ENCODE data around the gene SEC24C. TPM values are rescaled to one million over a fixed set of nuclear protein-coding genes. Genes with fewer than 3 reads are reported as not detected.

The SEC24C gene
- total and polyA plus RNA-seq, 7 donors: 28.8 to 60.5 (median 52.3) TPM

DNA sequence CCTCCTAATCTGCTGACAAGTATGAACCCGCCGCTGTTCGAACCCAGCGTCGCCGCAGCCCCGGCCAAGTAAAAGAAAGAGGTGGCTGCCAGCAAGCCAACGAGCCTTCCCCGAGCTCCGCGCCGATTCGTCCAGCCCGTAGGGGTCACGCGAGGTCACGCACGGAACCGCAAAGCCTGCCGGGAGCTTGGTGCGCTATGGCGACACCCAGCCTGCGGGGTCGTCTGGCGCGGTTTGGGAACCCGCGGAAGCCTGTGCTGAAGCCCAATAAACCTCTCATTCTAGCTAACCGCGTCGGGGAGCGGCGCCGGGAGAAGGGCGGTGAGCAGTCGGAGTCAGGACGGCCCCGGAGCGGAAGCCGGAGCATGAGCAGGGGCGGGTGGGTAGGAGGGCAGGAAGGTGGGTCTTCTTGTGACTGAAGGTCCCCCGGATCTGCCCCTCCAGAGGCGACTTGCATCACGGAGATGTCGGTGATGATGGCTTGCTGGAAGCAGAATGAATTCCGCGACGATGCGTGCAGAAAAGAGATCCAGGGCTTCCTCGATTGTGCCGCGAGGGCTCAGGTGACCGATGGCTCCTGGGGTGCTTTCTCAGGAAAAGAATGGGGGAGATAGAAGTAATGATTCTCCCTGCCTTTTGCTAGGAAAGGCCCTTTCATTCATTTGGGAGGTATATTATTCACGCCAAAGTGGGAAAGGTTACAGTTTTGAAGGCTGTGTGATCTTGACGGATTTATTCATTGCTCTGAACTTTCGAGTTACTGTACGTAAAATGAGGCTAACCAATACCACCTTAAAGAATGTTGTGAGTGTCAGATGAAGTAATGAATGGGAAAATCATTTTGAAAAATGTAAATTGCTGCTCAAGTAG is 37.9 kb downstream of the SEC24C start, which contains the start of gene CHCHD1:
Gene CHCHD1 (plus strand): TSS at position 170 of the 870 bp plus-strand sequence. CDS start 28 bp downstream, at position 198.
- Histone ChIP-seq H3K27me3 (ENCODE audit: insufficient read depth in 3 of 3, low read length in 2 of 3) (no peaks in the 10 kb centered on the region), H3K9me3 (no peaks in the 10 kb centered on the region), H3K27ac (peak within 1 kb of the TSS; percentile 92), H3K4me3 (peak within 1 kb of the TSS; percentile 85), H3K4me1 (peaks cover 48% of the 10 kb centered on the region), H3K36me3 (ENCODE audit: insufficient read depth in 1 of 2, low read depth in 1 of 2) (peaks cover 6 to 34% of the 10 kb centered on the region in 2 donors)
- ATAC-seq (peak; percentile 80 to 83 (median 82)), DNase-seq (peak; percentile 94 to 97)
- WGBS, 3 donors: 0 to 1% (median 0%) methylated on average over 57 of the region's 57 CpGs
- intact Hi-C loops (cut with DNase I): no loop called here
- TF ChIP-seq, protein P1, sequence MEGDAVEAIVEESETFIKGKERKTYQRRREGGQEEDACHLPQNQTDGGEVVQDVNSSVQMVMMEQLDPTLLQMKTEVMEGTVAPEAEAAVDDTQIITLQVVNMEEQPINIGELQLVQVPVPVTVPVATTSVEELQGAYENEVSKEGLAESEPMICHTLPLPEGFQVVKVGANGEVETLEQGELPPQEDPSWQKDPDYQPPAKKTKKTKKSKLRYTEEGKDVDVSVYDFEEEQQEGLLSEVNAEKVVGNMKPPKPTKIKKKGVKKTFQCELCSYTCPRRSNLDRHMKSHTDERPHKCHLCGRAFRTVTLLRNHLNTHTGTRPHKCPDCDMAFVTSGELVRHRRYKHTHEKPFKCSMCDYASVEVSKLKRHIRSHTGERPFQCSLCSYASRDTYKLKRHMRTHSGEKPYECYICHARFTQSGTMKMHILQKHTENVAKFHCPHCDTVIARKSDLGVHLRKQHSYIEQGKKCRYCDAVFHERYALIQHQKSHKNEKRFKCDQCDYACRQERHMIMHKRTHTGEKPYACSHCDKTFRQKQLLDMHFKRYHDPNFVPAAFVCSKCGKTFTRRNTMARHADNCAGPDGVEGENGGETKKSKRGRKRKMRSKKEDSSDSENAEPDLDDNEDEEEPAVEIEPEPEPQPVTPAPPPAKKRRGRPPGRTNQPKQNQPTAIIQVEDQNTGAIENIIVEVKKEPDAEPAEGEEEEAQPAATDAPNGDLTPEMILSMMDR (IDR thresholded peaks at IDR 0.05): no peak

DNA sequence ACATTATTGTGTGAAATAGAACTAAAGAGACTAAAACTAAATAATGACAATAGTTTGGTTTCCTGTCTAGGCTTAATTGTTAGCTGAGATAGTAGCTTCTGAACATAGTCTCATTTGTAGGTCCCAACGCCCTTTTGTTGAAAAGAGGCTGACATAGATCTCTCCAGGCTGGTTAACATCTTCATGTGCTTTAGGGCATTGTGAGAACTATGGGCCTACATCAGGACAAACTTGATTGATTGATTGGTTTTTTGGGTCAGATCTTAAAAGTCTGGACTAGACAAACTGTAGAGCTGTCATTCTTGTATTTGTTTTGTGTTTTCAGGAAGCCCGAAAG is 38.5 kb downstream of the SEC24C start:
- peak overlapping the region; percentile 85 for H3K4me3 ChIP-seq
- TF ChIP-seq, protein P1 (IDR thresholded peaks at IDR 0.05): no peak
- 43 to 52% (median 49%) methylated on average over 2 of the region's 2 CpGs for WGBS, 3 donors
- DNase-seq (no peak), ATAC-seq (no peak)
- intact Hi-C loops (cut with DNase I): no loop called here
- no peaks in the 10 kb centered on the region for H3K27me3 ChIP-seq (ENCODE audit: insufficient read depth in 3 of 3, low read length in 2 of 3)
- no peaks in the 10 kb centered on the region for H3K9me3 ChIP-seq
- H3K36me3 ChIP-seq (ENCODE audit: insufficient read depth in 1 of 2, low read depth in 1 of 2): peaks cover 6 to 34% of the 10 kb centered on the region in 2 donors
- H3K4me1 ChIP-seq: peaks cover 54% of the 10 kb centered on the region
- H3K27ac ChIP-seq: peak overlapping the region; percentile 92

DNA sequence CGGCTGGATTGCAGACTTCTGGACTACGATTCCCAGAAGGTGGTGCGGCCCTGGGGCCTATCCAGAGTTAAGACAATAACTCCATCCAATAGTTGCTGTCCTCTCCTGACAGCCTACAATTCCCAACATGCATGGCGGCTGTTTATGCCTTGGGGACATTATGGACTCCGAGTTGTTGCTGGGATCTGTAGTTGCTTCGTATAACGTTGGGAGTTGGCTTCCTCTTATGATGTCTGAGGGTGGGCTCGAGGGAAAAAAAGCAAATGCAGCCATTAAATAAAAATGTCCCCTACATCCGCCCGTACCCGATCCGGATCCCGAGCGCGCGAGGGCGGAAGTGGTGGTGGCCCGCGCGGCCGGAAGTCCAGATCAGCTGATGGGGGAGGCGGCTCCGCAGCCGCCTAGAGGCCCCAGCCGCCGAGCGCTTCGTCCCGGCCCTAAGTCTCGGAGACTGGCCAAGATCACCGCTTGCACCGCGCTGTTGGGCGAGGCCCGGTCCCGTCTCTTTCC is 41.1 kb downstream of the SEC24C start, which contains the start of gene ZSWIM8:
Gene ZSWIM8 (plus strand): TSS at position 396 of the 510 bp plus-strand sequence. CDS start 273 bp downstream, outside the sequence.
- intact Hi-C loops (cut with DNase I): no loop called here
- H3K4me1 ChIP-seq: peaks cover 60% of the 10 kb centered on the region
- no peaks in the 10 kb centered on the region for H3K27me3 ChIP-seq (ENCODE audit: insufficient read depth in 3 of 3, low read length in 2 of 3)
- H3K36me3 ChIP-seq (ENCODE audit: insufficient read depth in 1 of 2, low read depth in 1 of 2): peaks cover 9 to 27% of the 10 kb centered on the region in 2 donors
- peak within 1 kb of the TSS; percentile 96 for H3K27ac ChIP-seq
- DNase-seq (peak; percentile 89 to 94), ATAC-seq (peak; percentile 88 to 91 (median 88))
- H3K4me3 ChIP-seq: peak within 1 kb of the TSS; percentile 72
- WGBS, 3 donors: 0 to 1% (median 0%) methylated on average over 36 of the region's 36 CpGs
- no peaks in the 10 kb centered on the region for H3K9me3 ChIP-seq
- TF ChIP-seq, protein P1 (IDR thresholded peaks at IDR 0.05): no peak

DNA sequence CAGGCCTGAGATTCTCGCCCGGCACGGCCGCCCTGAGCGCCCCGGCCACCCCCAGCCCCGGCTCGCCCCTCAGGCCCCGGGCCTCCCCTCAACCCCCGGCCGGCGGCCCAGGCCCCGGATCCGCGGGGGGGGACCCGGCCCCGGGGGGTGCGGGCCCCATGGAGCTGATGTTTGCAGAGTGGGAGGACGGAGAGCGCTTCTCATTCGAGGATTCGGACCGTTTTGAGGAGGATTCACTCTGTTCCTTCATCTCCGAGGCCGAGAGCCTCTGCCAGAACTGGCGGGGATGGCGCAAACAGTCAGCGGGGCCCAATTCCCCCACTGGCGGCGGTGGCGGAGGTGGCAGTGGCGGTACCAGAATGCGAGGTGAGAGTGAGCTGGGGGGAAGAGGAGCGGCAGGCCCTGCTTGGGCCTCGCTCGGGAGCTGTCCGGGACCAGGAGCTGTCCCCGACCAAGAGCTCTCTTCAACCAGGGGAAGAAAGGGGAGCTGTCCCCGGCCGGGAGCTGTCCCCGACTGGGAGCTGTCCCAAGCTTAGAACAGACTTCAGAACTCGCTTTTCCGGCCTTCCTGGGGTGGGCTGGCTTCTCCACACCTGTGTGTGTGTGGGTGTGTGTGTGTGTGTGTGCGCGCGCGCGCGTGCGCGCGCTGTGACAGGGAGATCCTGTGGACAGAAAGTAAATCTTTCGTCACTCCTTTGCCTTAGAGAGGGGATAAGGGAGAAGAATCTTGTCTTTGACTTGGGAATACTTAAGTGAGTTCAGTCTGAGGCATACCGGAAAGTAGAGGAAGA is 41.7 kb downstream of the SEC24C start:
- peak; percentile 42 to 73 for DNase-seq
- peak overlapping the region; percentile 72 for H3K4me3 ChIP-seq
- WGBS, 3 donors: 0 to 1% (median 1%) methylated on average over 43 to 54 of the region's 54 CpGs
- intact Hi-C loops (cut with DNase I): no loop called here
- TF ChIP-seq, protein P1 (IDR thresholded peaks at IDR 0.05): no peak
- peaks cover 54% of the 10 kb centered on the region for H3K4me1 ChIP-seq
- peak overlapping the region; percentile 96 for H3K27ac ChIP-seq
- no peaks in the 10 kb centered on the region for H3K9me3 ChIP-seq
- H3K27me3 ChIP-seq (ENCODE audit: insufficient read depth in 3 of 3, low read length in 2 of 3): no peaks in the 10 kb centered on the region
- ATAC-seq: peak; percentile 24 to 55 (median 49)
- peaks cover 11 to 34% of the 10 kb centered on the region in 2 donors for H3K36me3 ChIP-seq (ENCODE audit: insufficient read depth in 1 of 2, low read depth in 1 of 2)

All from psoas muscle (tissue), 8 donors.